ENCODE results near the gene PLEKHM3.

PLEKHM3 gene

GRCh38 chr2:207825978-207826377, 199.3 kb downstream of the PLEKHM3 start:
- Histone ChIP-seq H3K4me3 (ENCODE audit: insufficient read length, low read depth) (no peak overlapping the region), H3K27me3 (ENCODE audit: insufficient read depth, insufficient read length) (no peaks in the 10 kb centered on the region), H3K4me1 (ENCODE audit: insufficient read depth, insufficient read length) (no peaks in the 10 kb centered on the region), H3K36me3 (ENCODE audit: insufficient read depth, insufficient read length, low read length) (no peaks in the 10 kb centered on the region), H3K9me3 (ENCODE audit: insufficient read depth, low read length) (no peaks in the 10 kb centered on the region), H3K9ac (ENCODE audit: insufficient read length, low read depth) (no peak overlapping the region)
- no peak for DNase-seq (ENCODE audit: low read depth, low spot score)
- TF ChIP-seq YY1 (IDR thresholded peaks at IDR 0.05; ENCODE audit: insufficient read depth, insufficient read length) (no peak), SUZ12 (IDR thresholded peaks at IDR 0.05; ENCODE audit: extremely low read depth, insufficient read depth, insufficient read length) (no peak), ZNF274 (IDR thresholded peaks at IDR 0.05; ENCODE audit: low read depth, low read length) (no peak)

- TF ChIP-seq YY1 (IDR thresholded peaks at IDR 0.05; ENCODE audit: insufficient read depth, insufficient read length) (no peak), ZNF274 (IDR thresholded peaks at IDR 0.05; ENCODE audit: low read depth, low read length) (no peak), SUZ12 (IDR thresholded peaks at IDR 0.05; ENCODE audit: extremely low read depth, insufficient read depth, insufficient read length) (no peak)
- Histone ChIP-seq H3K9me3 (ENCODE audit: insufficient read depth, low read length) (no peaks in the 10 kb centered on the region), H3K4me3 (ENCODE audit: insufficient read length, low read depth) (no peak overlapping the region)
These were observed 200.0 kb downstream of the PLEKHM3 start for GRCh38 chr2:207825045-207825954.

DNA sequence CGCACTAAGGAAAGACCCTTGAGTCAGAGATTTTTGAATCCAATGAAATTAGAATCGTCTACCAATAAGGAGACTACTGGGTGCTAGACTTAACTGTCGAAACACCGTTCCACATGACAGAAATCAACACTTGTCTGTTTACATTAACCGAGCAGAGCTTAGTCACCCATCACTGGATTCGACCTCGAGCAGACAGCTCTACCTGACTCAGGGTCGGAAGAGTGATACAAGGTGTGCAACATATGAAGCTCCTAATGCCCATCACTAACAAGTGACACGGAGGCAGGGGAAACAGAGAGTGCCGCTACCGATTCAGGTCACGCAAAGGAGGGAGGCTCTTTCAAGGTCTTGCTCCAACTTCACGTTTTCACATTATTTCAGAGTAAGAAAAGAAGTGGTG, 201.5 kb downstream of the PLEKHM3 start:
- Histone ChIP-seq H3K9ac (ENCODE audit: insufficient read length, low read depth) (no peak overlapping the region), H3K4me1 (ENCODE audit: insufficient read depth, insufficient read length) (no peaks in the 10 kb centered on the region)
- TF ChIP-seq YY1 (IDR thresholded peaks at IDR 0.05; ENCODE audit: insufficient read depth, insufficient read length): no peak
- TF ChIP-seq SUZ12 (IDR thresholded peaks at IDR 0.05; ENCODE audit: extremely low read depth, insufficient read depth, insufficient read length): no peak
- TF ChIP-seq ZNF274 (IDR thresholded peaks at IDR 0.05; ENCODE audit: low read depth, low read length): no peak

More at GRCh38 chr2:207825045-207825954, 200.0 kb downstream of the PLEKHM3 start:
- no peak for DNase-seq (ENCODE audit: low read depth, low spot score)
- Histone ChIP-seq H3K27me3 (ENCODE audit: insufficient read depth, insufficient read length) (no peaks in the 10 kb centered on the region), H3K9ac (ENCODE audit: insufficient read length, low read depth) (no peak overlapping the region), H3K36me3 (ENCODE audit: insufficient read depth, insufficient read length, low read length) (no peaks in the 10 kb centered on the region), H3K4me1 (ENCODE audit: insufficient read depth, insufficient read length) (no peaks in the 10 kb centered on the region)

DNA sequence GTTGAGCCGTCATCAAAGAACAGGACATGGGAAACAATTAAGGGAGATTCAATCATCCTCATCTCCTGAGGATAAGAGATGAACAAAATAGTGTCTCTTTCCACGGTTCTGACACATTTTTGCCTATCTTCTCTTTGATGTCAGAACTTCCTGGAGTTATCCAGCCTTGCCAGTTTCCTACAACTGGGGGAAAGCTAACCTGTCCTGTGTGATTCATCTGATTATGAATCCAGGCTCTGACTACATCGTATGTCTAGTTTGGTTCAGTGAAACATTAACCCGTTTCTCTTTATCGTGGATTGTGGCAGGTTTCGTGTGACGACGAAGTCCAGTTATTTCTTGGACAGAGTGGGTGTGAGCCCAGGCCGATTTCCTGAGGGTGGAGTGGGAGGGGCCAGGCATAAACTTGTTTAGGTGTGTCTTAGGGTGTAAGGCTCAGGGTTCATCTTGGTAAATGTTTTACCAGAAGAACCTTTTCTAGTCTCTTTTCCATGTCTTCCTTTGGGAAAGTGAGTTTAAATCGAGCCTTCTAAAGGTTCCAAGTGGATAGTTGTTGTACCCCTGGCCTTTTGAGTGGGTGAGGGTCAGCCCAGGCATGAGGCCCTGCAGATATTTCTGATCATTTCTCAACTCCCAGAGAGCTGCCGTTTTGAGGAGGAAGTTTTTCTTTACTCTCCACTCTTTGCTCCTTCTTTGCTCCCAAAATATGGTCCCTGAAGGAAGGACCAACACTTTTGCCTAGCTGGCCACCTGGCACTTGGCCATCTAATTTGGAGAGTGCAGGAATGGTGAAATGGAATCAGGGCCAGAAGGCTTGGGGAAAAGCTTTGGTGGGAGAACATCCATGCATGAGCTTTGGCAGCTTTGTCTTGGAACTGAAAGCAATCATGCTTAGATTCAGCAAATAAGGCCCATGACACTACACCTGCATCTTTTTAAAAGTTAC, 205.2 kb downstream of the PLEKHM3 start:
- no peaks in the 10 kb centered on the region for H3K27me3 ChIP-seq (ENCODE audit: insufficient read depth, insufficient read length)
- no peak for TF ChIP-seq SUZ12 (IDR thresholded peaks at IDR 0.05; ENCODE audit: extremely low read depth, insufficient read depth, insufficient read length)
- TF ChIP-seq YY1 (IDR thresholded peaks at IDR 0.05; ENCODE audit: insufficient read depth, insufficient read length): no peak
- no peak for TF ChIP-seq ZNF274 (IDR thresholded peaks at IDR 0.05; ENCODE audit: low read depth, low read length)
- no peak overlapping the region for H3K4me3 ChIP-seq (ENCODE audit: insufficient read length, low read depth)
- no peaks in the 10 kb centered on the region for H3K4me1 ChIP-seq (ENCODE audit: insufficient read depth, insufficient read length)
- H3K9ac ChIP-seq (ENCODE audit: insufficient read length, low read depth): no peak overlapping the region
- no peaks in the 10 kb centered on the region for H3K9me3 ChIP-seq (ENCODE audit: insufficient read depth, low read length)
- no peak for DNase-seq (ENCODE audit: low read depth, low spot score)
- no peaks in the 10 kb centered on the region for H3K36me3 ChIP-seq (ENCODE audit: insufficient read depth, insufficient read length, low read length)

More for the DNA sequence above, 201.5 kb downstream of the PLEKHM3 start:
- Histone ChIP-seq H3K4me3 (ENCODE audit: insufficient read length, low read depth) (no peak overlapping the region), H3K27me3 (ENCODE audit: insufficient read depth, insufficient read length) (no peaks in the 10 kb centered on the region), H3K9me3 (ENCODE audit: insufficient read depth, low read length) (no peaks in the 10 kb centered on the region), H3K36me3 (ENCODE audit: insufficient read depth, insufficient read length, low read length) (no peaks in the 10 kb centered on the region)
- no peak for DNase-seq (ENCODE audit: low read depth, low spot score)

DNA sequence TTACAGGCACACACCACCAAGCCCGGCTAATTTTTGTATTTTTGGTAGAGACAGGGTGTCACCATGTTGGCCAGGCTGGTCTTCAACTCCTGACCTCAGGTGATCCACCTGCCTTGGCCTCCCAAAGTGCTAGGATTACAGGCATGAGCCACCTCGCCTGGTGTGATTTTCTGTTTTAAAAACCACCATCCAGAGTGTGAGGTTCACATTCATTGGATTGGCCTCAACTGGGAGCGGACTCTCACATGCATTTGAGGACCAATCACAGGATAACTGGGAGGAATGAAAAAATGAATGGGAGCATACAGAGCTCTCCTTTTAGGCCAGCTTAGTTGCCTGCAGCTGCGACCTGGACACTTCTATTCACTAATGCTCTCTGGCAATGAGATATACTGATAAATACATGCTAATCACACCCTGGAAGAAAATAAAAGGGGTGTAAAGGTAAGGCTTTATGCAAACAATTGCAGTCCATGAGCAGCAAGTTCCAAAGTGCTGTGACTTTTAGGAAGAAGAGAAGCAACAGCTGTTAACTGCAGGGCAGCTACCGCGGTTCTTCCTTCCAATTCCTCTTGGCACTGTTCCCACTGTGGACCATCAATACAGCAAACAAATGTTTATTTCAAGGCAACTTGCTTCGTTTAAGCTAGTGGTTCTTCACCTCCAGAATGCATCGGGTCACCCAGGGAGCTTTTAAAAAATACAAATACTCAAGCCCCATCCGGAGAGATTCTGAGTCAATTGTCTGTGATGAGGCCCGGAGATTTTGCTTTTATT, 206.1 kb downstream of the PLEKHM3 start:
- no peaks in the 10 kb centered on the region for H3K9me3 ChIP-seq (ENCODE audit: insufficient read depth, low read length)
- no peak for TF ChIP-seq YY1 (IDR thresholded peaks at IDR 0.05; ENCODE audit: insufficient read depth, insufficient read length)
- TF ChIP-seq ZNF274 (IDR thresholded peaks at IDR 0.05; ENCODE audit: low read depth, low read length): no peak
- TF ChIP-seq SUZ12 (IDR thresholded peaks at IDR 0.05; ENCODE audit: extremely low read depth, insufficient read depth, insufficient read length): no peak
- H3K27me3 ChIP-seq (ENCODE audit: insufficient read depth, insufficient read length): no peaks in the 10 kb centered on the region
- no peak for DNase-seq (ENCODE audit: low read depth, low spot score)
- H3K36me3 ChIP-seq (ENCODE audit: insufficient read depth, insufficient read length, low read length): no peaks in the 10 kb centered on the region
- no peak overlapping the region for H3K9ac ChIP-seq (ENCODE audit: insufficient read length, low read depth)
- no peak overlapping the region for H3K4me3 ChIP-seq (ENCODE audit: insufficient read length, low read depth)
- H3K4me1 ChIP-seq (ENCODE audit: insufficient read depth, insufficient read length): no peaks in the 10 kb centered on the region

GRCh38 chr2:207816546-207816945, 208.8 kb downstream of the PLEKHM3 start:
- no peak for TF ChIP-seq ZNF274 (IDR thresholded peaks at IDR 0.05; ENCODE audit: low read depth, low read length)
- TF ChIP-seq YY1 (IDR thresholded peaks at IDR 0.05; ENCODE audit: insufficient read depth, insufficient read length): no peak
- TF ChIP-seq SUZ12 (IDR thresholded peaks at IDR 0.05; ENCODE audit: extremely low read depth, insufficient read depth, insufficient read length): no peak
- DNase-seq (ENCODE audit: low read depth, low spot score): no peak
- Histone ChIP-seq H3K27me3 (ENCODE audit: insufficient read depth, insufficient read length) (no peaks in the 10 kb centered on the region), H3K36me3 (ENCODE audit: insufficient read depth, insufficient read length, low read length) (no peaks in the 10 kb centered on the region), H3K9me3 (ENCODE audit: insufficient read depth, low read length) (no peaks in the 10 kb centered on the region), H3K4me3 (ENCODE audit: insufficient read length, low read depth) (no peak overlapping the region), H3K9ac (ENCODE audit: insufficient read length, low read depth) (no peak overlapping the region), H3K4me1 (ENCODE audit: insufficient read depth, insufficient read length) (peaks cover 6% of the 10 kb centered on the region)
